Measurements from ENCODE around the gene PSAP. TPM values are rescaled to one million over a fixed set of nuclear protein-coding genes. Genes with fewer than 3 reads are reported as not detected.
A peak's percentile ranks its signal among the peaks of the same experiment; 100 is the strongest.

PSAP gene
- total RNA-seq, 1 donor from 2014 or later: 417 TPM

- peak; percentile 63 for DNase-seq (ENCODE audit: low spot score)
Observed at GRCh38 chr10:71769279-71769823, 81.7 kb downstream of the PSAP start.

- DNase-seq (ENCODE audit: low spot score): no peak
Observed at GRCh38 chr10:71767420-71768035, 83.5 kb downstream of the PSAP start.

- DNase-seq (ENCODE audit: low spot score): peak; percentile 84
Observed at GRCh38 chr10:71766717-71767419, 84.2 kb downstream of the PSAP start.

Other genes with a start within 250 kb of the PSAP start
- gene C10orf105, start 131.5 kb downstream of the PSAP start, total RNA-seq (ENCODE audit: insufficient read depth, low replicate concordance): 0.48 TPM
- gene VSIR, start 77.7 kb downstream of the PSAP start, total RNA-seq (ENCODE audit: insufficient read depth, low replicate concordance): 19.0 TPM
- 30.8 TPM for gene CHST3, start 113.1 kb upstream of the PSAP start, total RNA-seq (ENCODE audit: insufficient read depth, low replicate concordance)
- 0.24 TPM for gene SPOCK2, start 237.3 kb upstream of the PSAP start, total RNA-seq (ENCODE audit: insufficient read depth, low replicate concordance)